Esophagus squamous epithelium (tissue), 5 donors: ENCODE measurements around the gene TRDMT1. TPM values are rescaled to one million over a fixed set of nuclear protein-coding genes. Genes with fewer than 3 reads are reported as not detected.

Source experiments
- DNase-seq: peaks from one replicate; lab custom pipeline; 2025; lab: John Stamatoyannopoulos, UW
- H3K27ac ChIP-seq, 4 donors: fragments of 200-600 bp; sonication (generic); one replicate each; pipeline ENCODE4 v1.5.1; 2016 to 2019; ENCODE audit warnings: mild to moderate bottlenecking in 1 of 4
- H3K27me3 ChIP-seq, 4 donors: fragments of 200-600 bp; sonication (generic); 1 replicate in 3 of 4; 2 replicates in 1 of 4; pipeline versions ENCODE4 v1.5.1 to v1.6.0; 2017 to 2021; ENCODE audit warnings: antibody characterized with exemption in 1 of 4
- H3K36me3 ChIP-seq, 3 donors: fragments of 200-600 bp; sonication (generic); one replicate each; pipeline ENCODE4 v1.5.1; 2016 to 2019
- H3K4me1 ChIP-seq, 3 donors: fragments of 200-600 bp; sonication (generic); one replicate each; pipeline ENCODE4 v1.5.1; 2017 to 2019
- H3K4me3 ChIP-seq, 4 donors: fragments of 200-600 bp; sonication (generic); 1 replicate in 3 of 4; 2 replicates in 1 of 4; pipeline ENCODE4 v1.5.1; 2016 to 2019; ENCODE audit warnings: mild to moderate bottlenecking in 2 of 4, moderate library complexity in 1 of 4
- H3K9me3 ChIP-seq, 3 donors: fragments of 200-600 bp; sonication (generic); one replicate each; pipeline ENCODE4 v1.5.1; 2016 to 2019
- POLR2A ChIP-seq, 4 donors: fragments of 450-650 bp; IDR thresholded peaks; one replicate each; pipeline ENCODE4 v1.6.1; 2017; ENCODE audit warnings: antibody characterized with exemption in 4 of 4, mild to moderate bottlenecking in 4 of 4, moderate library complexity in 3 of 4
- WGBS, 2 donors: methylation state at CpG; one replicate each; pipeline ENCODE4 v1.1.5; 2018; 5-methylcytosine and 5-hydroxymethylcytosine counted together
- intact Hi-C: fragments of 100-400 bp; cut with DNase I; formaldehyde crosslinking; loops from one replicate; pipeline ENCODE4 v1.15.0; 2022
- total RNA-seq, 4 donors: library from RNA; depleted of rRNA; stranded (reverse); fragments of >200 nt; gene quantifications; one replicate each; pipeline ENCODE4 v1.1.0, GENCODE V29; 2016
- TF ChIP-seq, protein P1 (sequence below), 6 experiments: fragments of 450-650 bp in 4 of 6; fragments of 200-600 bp in 2 of 6; sonication (generic) in 2 of 6; IDR thresholded peaks; one replicate each; pipeline ENCODE4 v1.5.1; 2016 to 2019; ENCODE audit warnings: antibody characterized with exemption in 6 of 6, mild to moderate bottlenecking in 4 of 6, moderate library complexity in 4 of 6
- donor health status: DM: yes; HTN: yes; CAD: no.

The TRDMT1 gene
- total RNA-seq, 4 donors from 2014 or later = 1.3 to 5.9 (median 2.6) TPM

DNA sequence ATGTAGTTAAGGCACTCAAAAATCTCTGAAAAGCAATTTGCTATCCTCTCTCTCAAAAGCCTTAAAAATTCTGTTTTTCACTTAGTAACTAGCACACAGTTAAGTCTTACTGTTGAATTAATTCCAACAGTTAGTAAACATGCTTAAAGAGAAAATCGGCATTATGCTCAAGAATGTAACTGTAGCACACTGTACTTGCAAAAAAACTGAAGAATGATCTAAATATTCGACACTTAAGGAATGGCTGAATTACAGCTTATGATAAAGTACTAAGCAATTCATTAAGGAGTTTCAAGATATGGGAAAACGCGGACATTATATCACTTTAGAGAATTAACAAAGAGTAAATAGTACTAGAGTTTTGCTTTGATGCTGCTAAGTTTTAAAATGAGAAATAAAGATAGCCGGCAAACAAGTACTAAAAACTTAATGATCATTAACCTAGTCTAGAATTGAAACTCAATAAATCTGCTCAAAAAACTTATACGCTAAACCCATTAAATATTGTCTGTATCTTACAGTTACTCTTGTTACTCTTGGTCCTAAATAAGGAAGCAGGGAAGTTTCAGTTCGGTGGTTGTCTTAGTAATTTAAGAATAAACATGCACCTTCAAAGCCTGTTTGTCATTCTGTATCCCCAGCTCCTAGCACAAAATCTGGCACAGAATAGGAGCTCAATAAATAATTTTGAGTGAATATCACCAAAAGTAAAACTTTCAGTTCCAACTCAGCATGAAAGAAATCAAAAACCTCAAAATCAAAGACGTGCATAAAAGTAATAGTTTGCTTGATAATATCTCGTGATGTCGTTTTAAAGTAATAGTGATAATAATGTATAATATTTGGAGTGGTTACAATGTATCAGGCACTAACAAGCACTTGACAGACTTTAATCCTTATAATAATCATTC is 1.2 kb downstream of the TRDMT1 start:
- Histone ChIP-seq H3K27ac (peak overlapping the region; percentile 85 to 95 (median 94)), H3K4me1 (peaks cover 4 to 45% (median 8%) of the 10 kb centered on the region in 3 donors), H3K4me3 (peak overlapping the region; percentile 56 to 90 (median 72)), H3K27me3 (no peaks in the 10 kb centered on the region), H3K9me3 (no peaks in the 10 kb centered on the region), H3K36me3 (no peaks in the 10 kb centered on the region)
- TF ChIP-seq, protein P1, sequence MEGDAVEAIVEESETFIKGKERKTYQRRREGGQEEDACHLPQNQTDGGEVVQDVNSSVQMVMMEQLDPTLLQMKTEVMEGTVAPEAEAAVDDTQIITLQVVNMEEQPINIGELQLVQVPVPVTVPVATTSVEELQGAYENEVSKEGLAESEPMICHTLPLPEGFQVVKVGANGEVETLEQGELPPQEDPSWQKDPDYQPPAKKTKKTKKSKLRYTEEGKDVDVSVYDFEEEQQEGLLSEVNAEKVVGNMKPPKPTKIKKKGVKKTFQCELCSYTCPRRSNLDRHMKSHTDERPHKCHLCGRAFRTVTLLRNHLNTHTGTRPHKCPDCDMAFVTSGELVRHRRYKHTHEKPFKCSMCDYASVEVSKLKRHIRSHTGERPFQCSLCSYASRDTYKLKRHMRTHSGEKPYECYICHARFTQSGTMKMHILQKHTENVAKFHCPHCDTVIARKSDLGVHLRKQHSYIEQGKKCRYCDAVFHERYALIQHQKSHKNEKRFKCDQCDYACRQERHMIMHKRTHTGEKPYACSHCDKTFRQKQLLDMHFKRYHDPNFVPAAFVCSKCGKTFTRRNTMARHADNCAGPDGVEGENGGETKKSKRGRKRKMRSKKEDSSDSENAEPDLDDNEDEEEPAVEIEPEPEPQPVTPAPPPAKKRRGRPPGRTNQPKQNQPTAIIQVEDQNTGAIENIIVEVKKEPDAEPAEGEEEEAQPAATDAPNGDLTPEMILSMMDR (IDR thresholded peaks at IDR 0.05) = no peak
- no peak for TF ChIP-seq POLR2A (IDR thresholded peaks at IDR 0.05)
- no peak for DNase-seq
- 18 to 20% methylated on average over 10 of the region's 10 CpGs for WGBS, 2 donors
- intact Hi-C loops = no loop called here

DNA sequence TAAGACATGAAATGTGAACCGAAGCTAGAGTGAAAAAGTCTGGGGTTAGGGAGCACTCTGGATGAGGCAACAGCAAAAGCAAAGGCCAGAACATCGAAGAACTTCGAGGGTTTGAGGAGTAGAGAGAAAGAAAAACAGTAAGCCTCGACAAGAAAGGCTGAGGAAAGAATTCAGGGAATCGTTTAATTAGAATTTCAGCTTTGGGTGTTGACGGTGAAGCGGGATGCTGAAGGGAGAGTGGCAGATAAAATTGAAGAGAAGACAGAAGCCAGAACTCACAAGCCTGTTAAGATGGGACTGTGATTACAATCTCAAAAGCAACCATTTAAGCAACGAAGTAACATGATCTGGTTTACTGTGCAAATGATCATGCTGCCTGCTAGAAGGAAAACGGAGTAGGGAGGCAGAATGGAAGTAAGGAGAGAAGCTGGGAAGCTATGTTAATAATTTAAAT is 2.1 kb downstream of the TRDMT1 start:
- peaks cover 4 to 45% (median 8%) of the 10 kb centered on the region in 3 donors for H3K4me1 ChIP-seq
- DNase-seq = no peak
- H3K27me3 ChIP-seq = no peaks in the 10 kb centered on the region
- H3K27ac ChIP-seq = peak overlapping the region in 3 of 4 donors; percentile 92 to 95 (median 95)
- no peaks in the 10 kb centered on the region for H3K36me3 ChIP-seq
- intact Hi-C loops = no loop called here
- WGBS, 2 donors = 30 to 58% methylated on average over 9 of the region's 9 CpGs
- H3K9me3 ChIP-seq = no peaks in the 10 kb centered on the region
- H3K4me3 ChIP-seq = peak overlapping the region in 2 of 4 donors; percentile 70 to 75
- TF ChIP-seq, protein P1 (IDR thresholded peaks at IDR 0.05) = no peak
- no peak for TF ChIP-seq POLR2A (IDR thresholded peaks at IDR 0.05)

GRCh38 chr10:17196573-17196972 is 4.9 kb downstream of the TRDMT1 start:
- Histone ChIP-seq H3K27me3 (no peaks in the 10 kb centered on the region), H3K27ac (peak overlapping the region in 1 of 4 donors; percentile 29)
- WGBS, 2 donors = 58 to 71% methylated on average over 3 of the region's 3 CpGs

GRCh38 chr10:17196045-17196444 is 5.4 kb downstream of the TRDMT1 start:
- DNase-seq = no peak
- Histone ChIP-seq H3K4me1 (peaks cover 0 to 38% (median 2%) of the 10 kb centered on the region in 3 donors), H3K9me3 (no peaks in the 10 kb centered on the region), H3K27ac (peak overlapping the region in 1 of 4 donors; percentile 29), H3K4me3 (no peak overlapping the region), H3K36me3 (no peaks in the 10 kb centered on the region), H3K27me3 (no peaks in the 10 kb centered on the region)
- intact Hi-C loops = no loop called here
- 23 to 27% methylated on average over 2 of the region's 2 CpGs for WGBS, 2 donors
- TF ChIP-seq, protein P1 (IDR thresholded peaks at IDR 0.05) = no peak
- no peak for TF ChIP-seq POLR2A (IDR thresholded peaks at IDR 0.05)

More at GRCh38 chr10:17196573-17196972, 4.9 kb downstream of the TRDMT1 start:
- H3K4me1 ChIP-seq = peaks cover under 1 to 39% (median 3%) of the 10 kb centered on the region in 3 donors
- no peak overlapping the region for H3K4me3 ChIP-seq
- H3K36me3 ChIP-seq = no peaks in the 10 kb centered on the region
- DNase-seq = no peak
- H3K9me3 ChIP-seq = no peaks in the 10 kb centered on the region
- no peak for TF ChIP-seq POLR2A (IDR thresholded peaks at IDR 0.05)
- TF ChIP-seq, protein P1 (IDR thresholded peaks at IDR 0.05) = no peak
- intact Hi-C loops = no loop called here

DNA sequence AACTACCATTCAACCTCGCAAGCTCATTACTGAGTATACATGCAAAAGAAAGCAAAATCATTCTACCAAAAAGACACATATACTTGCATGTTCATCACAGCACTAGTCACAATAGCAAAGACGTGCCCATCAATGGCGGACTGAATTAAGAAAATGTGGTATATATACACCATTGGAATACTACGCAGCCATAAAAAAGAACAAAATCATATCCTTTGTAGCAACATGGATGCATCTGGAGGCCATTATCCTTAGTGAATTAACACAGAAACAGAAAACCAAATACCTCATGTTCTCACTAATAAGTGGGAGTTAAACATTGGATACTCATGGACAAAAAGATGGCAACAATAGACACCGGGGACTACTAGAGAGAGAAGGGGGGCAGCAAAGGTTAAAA is 6.4 kb downstream of the TRDMT1 start:
- intact Hi-C loops = no loop called here
- DNase-seq = no peak
- no peak for TF ChIP-seq POLR2A (IDR thresholded peaks at IDR 0.05)
- TF ChIP-seq, protein P1 (IDR thresholded peaks at IDR 0.05) = no peak
- H3K27me3 ChIP-seq = no peaks in the 10 kb centered on the region
- H3K27ac ChIP-seq = no peak overlapping the region
- WGBS, 2 donors = 87 to 90% methylated on average over 4 of the region's 5 CpGs
- H3K4me1 ChIP-seq = peaks cover 0 to 29% (median 2%) of the 10 kb centered on the region in 3 donors
- no peaks in the 10 kb centered on the region for H3K36me3 ChIP-seq
- H3K9me3 ChIP-seq = no peaks in the 10 kb centered on the region
- no peak overlapping the region for H3K4me3 ChIP-seq
